HG02852 (cell line): ENCODE data around the gene MPHOSPH10.
"Not testable (repeated sequence)": the region's sequence is repeated elsewhere in the genome, so short reads cannot be mapped to it uniquely, and the experiment has no call there.

Experiments used
- ATAC-seq: cut with Tn5 transposase; IDR thresholded peaks from one replicate; pipeline ENCODE4 v1.9.1; 2021; ENCODE audit warnings: mild to moderate bottlenecking, moderate library complexity; ENCODE audit not compliant: unreplicated experiment

The MPHOSPH10 gene

DNA sequence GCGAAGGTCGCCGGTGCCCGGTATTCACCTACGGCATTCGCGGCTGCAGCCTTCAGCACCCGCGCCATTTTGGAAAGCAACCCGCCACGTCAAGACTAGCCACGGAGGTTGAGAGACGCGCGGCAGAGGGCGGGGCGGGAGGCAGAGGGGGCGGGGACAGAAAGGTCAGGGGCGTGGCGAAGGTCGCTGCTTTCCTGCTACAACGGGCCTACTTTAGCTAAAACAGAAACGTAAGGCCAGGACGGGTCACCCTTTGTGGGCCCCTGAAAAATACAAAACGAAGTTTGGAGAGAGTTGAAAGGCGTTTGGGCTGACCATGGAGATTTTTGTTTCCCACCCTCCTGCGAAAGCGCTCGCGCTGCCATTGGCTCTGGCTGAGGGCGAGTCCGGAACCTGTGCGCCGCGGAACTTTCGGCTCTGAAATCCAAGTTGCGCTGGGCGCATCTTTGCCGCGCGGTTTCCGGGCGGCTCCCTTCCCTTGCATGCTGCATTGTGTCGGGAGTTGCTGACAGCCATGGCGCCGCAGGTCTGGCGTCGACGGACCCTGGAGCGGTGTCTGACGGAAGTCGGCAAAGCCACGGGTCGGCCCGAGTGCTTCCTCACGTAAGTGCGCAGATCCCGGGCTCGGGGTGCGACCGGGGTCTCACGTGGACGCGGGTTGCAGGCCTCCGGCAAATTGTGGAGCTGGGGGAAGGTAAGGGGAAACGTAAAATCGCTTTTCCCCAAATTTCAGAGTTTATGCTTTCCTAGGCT, at the start of gene MPHOSPH10, which contains the start of gene MCEE:
MPHOSPH10 (plus strand) TSS at position 483 of the 753 bp plus-strand sequence; CDS start at position 515, 32 bp downstream.
MCEE (minus strand) TSS at position 78 of the 753 bp plus-strand sequence; CDS start at position 68, 10 bp downstream.
- peak; percentile 94 for ATAC-seq

GRCh38 chr2:71082402-71083252, 47.8 kb upstream of the MPHOSPH10 start:
- ATAC-seq = peak; percentile 53

DNA sequence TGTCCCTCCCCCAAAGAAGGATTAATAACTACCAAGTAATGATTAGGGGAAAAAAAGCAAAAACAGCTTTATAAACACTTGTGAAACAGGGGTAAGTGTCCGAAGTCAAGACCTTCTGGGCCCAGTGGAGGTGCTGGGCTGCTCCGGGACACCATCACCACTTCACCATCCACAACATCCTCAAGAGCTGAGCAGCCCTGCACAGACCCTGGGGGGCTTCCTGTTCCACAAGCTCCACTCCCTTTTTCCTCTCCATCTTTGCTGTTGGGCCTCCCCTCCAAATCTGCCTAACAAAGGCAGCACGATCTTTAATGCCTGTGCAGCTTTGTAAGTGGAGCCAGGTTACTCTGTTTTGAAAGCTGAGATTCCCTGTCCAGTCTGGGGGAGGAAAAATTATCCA, 47.1 kb upstream of the MPHOSPH10 start:
- not testable (repeated sequence) for ATAC-seq

DNA sequence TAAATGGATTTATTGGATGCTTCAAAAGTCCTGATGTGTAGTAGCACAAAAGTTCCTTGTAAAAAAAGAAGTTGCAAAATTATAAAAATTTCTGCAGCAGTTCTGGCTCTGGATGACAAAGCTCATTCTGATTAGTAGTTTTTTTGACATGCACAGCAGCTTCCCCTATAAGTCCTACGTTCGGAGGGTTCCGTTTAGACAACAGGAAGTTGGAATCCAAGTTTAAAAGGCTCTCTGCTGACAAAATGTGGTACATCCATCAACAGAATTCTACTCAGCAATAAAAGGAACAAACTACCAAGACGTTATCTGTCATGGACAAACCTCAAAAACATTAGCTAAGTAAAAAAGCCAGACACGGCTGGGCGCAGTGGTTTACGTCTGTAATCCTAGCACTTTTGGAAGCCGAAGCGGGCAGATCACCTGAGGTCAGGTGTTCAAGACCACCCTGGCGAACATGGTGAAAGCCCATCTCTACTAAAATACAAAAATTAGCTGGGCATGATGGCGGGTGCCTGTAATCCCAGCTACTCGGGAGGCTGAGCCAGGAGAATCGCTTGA, 46.6 kb upstream of the MPHOSPH10 start:
- not testable (repeated sequence) for ATAC-seq

DNA sequence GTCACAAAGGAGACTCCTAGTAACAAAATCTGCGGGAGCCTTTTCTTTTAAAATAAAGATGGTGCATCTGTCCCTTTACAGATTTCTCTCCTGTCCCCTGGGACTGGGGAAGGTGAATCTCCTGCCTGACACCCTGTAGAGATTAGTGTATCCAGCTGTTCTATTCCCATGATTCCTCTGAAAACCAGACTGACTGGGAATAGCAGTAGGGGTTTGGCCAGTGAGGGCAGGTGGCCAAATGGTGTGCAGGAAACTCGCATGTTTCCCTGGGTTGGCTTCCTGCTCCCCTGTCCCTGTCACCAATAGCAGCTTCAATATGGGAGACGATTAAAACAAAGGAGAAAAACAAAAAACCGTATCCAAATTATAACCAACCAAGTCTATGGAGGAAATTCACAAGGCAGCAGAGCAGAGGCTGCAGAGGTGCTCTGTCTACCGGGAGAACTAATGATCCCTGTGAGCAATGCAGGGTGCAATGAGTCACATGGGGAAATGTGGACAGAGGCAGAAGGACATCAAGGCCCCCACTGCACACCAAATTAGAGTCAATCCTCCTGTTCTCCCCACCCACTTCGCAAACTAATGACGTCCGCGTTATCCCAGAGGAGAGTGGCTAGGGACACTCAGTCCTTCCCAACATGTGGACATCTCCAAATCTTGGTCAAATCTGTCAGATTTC, 45.0 kb upstream of the MPHOSPH10 start:
- ATAC-seq = not testable (repeated sequence)

- not testable (repeated sequence) for ATAC-seq
These were observed 41.0 kb upstream of the MPHOSPH10 start for GRCh38 chr2:71089475-71089874.

GRCh38 chr2:71091808-71092207, 38.6 kb upstream of the MPHOSPH10 start:
- not testable (repeated sequence) for ATAC-seq

- not testable (repeated sequence) for ATAC-seq
These were observed 37.8 kb upstream of the MPHOSPH10 start for GRCh38 chr2:71092491-71093260.

GRCh38 chr2:71100195-71100964, 30.1 kb upstream of the MPHOSPH10 start:
- no peak for ATAC-seq

DNA sequence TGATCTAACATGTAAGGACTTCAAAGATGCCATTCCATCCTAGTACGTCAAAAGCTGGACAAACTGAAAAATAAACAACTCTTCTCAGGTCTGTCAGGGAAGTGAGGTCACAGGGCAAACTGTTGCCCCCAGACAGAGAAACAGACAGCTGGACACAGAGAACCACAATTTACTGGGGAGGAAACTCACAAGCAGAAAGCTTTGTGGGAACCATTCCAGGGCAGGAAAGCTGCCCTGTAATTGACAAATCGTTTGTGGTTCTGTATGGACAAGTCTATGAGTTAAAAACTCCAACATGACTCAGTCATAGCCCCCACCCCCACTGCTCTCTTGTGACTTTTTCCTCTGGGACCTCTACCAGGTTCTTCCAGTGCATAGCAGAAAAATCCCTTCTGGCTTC, 28.8 kb upstream of the MPHOSPH10 start:
- no peak for ATAC-seq

- ATAC-seq = no peak
These were observed 27.3 kb upstream of the MPHOSPH10 start for GRCh38 chr2:71102981-71103681.

DNA sequence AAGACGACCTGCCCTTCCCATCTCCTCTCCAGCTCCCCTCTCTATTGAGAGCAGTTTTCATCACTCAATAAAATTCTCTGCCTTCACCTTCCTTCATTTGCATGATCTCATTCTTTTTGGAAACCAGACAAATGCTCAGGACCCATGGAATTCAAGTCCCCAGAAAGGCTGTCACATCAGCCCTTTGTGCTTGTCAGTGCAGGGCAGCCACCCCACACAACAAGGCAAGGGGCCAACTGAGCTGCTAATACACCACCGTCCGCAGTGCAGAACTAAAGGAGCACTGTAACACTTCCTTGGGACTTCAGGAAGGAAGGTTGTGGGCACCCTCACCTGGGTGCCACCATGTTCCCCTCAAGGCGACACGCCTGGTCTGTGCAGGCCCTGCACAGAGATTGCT, 26.6 kb upstream of the MPHOSPH10 start:
- no peak for ATAC-seq

DNA sequence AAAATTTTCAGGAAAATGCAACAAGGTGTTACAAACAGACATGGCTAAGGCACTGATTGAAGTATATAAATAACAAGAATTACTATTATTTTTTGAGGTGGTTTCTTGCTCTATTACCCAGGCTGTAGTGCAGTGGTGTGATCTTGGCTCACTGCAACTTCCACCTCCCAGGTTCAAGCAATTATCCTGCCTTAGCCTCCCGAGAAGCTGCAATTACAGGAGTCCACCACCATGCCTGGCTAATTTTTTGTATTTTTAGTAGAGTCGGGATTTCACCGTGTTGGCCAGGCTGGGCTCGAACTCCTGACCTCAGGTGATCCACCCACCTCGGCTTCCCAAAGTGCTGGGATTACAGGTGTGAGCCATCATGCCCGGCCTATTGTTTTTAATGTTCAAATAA, 24.0 kb upstream of the MPHOSPH10 start:
- ATAC-seq = not testable (repeated sequence)

DNA sequence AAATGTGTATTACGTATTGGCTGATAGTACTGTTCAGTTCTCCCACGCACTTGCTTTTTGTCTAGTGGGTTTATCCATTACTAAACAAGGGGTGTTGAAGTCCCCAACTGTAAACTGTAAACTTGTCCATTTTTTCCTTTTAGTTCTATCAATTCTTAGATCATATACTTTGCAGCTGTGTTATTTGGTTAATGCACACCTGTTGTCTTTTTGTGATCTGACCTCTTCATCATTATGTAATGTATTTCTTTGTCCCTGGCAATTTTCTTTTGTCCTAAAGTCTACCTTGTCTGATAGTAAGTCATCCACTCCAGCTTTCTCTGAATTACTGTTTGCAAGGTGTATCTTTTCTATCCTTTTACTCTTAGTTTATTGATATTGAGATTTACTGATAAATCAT, 22.3 kb upstream of the MPHOSPH10 start:
- ATAC-seq = no peak

DNA sequence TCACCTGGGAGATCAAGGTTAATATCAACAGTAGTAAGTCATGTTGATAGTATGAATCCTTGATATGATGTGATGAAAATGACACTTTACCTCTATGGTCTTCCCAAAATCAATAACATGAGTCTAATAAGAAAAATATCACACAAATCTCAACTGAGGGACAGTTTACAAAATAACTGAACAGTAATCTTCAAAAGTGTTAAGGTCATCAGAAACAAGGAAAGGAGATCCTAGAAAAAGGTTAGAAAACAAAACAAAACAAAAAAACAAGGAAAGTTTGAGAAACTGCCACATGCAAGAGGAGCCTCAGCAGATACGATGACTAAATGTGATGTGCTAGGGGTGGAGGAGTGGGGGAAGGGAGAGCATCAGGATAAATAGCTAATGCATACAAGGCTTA, 16.6 kb upstream of the MPHOSPH10 start:
- ATAC-seq = no peak

GRCh38 chr2:71117063-71117462, 13.4 kb upstream of the MPHOSPH10 start:
- no peak for ATAC-seq

DNA sequence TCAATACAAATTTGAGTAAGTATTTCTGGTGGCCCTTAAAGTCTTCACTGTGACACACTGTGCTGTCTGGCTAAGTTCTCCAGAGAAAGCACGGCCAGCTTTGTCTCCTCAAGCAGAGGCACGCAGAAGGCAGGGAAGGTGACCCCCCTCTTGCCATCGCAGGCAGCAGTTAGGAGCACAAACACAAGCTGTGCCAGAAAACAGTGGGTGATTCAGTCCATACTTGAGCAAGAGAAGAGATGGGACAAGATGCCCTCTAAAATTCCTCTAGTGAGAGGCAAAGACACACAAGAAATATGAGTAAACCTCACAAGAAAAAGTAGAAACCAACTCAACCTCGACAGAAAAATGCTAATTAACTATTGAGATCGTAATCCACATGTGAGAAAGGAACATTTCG, 10.2 kb upstream of the MPHOSPH10 start:
- ATAC-seq = no peak

DNA sequence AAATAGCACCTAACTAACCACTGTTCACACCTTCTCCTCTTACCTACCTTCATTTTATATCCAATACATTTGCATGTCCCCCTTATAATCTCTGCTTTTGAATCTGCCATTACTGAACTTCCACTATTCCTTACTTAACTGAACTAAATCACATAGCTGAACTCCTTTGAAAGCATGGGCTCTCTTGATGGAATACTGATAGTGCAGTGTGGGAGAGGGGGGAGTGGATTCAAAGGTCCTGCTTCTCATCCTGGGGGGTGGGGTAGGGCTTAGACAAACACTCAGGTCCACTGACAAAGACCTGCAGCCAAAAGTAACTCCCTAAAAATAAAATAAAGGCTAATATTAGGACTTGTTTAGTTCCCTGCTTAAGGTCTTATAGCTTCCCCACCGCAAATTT, 9.0 kb upstream of the MPHOSPH10 start:
- no peak for ATAC-seq
